GM18868 (cell line): ENCODE results near the gene MEP1A.
"Not testable (repeated sequence)": the region's sequence is repeated elsewhere in the genome, so short reads cannot be mapped to it uniquely, and the experiment has no call there.

Experiments used
- ATAC-seq: cut with Tn5 transposase; IDR thresholded peaks from one replicate; pipeline ENCODE4 v1.9.1; 2021; ENCODE audit warnings: mild to moderate bottlenecking, moderate library complexity; ENCODE audit not compliant: unreplicated experiment

Gene MEP1A, protein sequence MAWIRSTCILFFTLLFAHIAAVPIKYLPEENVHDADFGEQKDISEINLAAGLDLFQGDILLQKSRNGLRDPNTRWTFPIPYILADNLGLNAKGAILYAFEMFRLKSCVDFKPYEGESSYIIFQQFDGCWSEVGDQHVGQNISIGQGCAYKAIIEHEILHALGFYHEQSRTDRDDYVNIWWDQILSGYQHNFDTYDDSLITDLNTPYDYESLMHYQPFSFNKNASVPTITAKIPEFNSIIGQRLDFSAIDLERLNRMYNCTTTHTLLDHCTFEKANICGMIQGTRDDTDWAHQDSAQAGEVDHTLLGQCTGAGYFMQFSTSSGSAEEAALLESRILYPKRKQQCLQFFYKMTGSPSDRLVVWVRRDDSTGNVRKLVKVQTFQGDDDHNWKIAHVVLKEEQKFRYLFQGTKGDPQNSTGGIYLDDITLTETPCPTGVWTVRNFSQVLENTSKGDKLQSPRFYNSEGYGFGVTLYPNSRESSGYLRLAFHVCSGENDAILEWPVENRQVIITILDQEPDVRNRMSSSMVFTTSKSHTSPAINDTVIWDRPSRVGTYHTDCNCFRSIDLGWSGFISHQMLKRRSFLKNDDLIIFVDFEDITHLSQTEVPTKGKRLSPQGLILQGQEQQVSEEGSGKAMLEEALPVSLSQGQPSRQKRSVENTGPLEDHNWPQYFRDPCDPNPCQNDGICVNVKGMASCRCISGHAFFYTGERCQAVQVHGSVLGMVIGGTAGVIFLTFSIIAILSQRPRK

DNA sequence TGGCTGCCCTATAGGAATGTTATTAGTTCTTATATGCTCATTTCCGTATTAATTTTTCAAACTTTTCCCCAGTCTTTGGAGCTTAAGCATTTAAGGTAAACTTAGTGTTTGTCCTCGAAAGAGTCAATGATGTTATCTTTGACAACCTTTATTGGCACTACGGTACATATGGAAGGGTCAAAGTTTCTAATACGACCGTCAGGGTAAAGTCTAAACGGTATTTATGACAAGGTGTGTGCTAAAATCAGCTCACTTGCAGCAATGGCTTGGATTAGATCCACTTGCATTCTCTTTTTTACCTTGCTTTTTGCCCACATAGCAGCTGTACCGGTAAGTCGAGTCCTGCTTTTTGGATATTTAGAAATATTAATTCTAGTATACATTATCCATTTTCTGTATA, at the start of gene MEP1A:
Gene MEP1A (plus strand): TSS at position 252 of the 400 bp plus-strand sequence. CDS start 10 bp downstream, at position 262.
- ATAC-seq = no peak

DNA sequence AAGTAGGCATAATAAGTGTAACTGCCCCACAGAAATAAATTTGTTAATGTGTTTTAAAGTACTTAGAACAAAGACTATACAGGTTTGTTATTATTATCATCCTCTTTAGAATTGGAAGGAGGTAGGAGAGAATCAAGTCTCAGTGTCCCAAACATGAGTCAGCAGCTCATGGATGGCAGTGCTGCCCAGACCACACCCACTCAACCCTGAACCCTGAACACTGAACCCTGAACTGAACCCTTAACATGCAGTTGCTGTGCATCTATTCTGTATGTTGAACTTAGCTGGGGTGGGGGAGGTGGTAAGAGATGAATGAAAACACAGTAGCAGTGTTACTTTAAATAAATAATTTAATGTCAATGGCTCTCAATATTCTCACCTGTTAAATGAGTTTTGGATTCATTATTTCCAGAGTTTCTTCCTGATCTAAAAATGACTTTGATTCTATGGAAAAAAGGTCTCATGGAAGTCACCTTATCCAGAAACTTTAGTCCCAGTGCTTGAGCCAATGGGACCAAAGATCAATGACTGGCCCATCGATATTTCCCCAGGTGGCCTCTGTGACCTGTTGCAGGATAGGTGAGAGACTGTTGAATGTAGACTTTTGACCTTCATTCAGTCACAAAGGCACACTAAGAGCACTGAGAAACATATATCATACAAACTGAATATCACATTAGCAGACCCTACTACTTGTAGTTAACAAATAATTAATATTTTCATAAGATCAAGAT, 49.6 kb upstream of the MEP1A start:
- ATAC-seq = no peak

DNA sequence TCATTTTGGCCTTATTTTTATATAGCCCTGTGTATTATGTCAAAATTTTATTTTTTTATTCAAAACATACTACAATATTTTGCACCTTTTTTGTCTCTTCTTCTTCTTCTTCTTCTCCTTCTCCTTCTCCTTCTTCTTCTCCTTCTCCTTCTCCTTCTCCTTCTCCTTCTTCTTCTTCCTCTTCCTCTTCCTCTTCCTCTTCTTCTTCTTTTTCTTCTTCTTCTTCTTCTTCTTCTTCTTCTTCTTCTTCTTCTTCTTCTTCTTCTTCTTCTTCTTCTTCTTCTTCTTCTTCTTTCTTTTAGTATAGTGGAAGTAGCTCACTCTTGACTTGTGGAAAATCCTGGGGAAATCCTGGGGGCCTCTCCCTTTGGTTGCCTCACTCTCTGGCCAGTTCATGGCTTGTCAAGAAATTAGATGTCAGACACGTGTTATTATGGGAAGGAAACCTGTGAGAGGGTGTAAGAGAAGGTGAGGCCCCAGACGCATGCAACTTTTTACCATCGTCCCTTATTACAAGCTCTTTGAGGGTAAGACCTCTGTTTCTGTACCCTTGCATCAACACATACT, 48.9 kb upstream of the MEP1A start:
- ATAC-seq = not testable (repeated sequence)

DNA sequence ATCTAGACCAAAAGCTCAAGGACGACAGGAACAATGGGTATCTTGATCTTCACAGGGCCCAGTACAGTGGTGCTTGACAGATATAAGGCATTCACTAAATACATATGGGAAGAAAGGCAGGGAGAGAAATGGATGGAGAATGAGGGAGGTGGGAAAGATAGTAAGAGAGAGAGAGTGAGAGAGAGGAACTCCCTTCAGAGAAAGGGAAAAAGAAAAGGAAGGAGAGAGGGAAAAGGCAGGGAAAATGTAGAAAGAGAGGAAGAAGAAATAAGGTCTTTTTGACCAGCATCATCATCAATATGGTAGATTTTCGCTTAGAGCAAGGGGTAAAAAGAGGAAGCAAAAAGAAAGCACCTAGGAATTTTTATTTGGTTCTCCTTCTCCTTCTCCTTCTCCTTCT, 47.2 kb upstream of the MEP1A start:
- ATAC-seq = no peak

DNA sequence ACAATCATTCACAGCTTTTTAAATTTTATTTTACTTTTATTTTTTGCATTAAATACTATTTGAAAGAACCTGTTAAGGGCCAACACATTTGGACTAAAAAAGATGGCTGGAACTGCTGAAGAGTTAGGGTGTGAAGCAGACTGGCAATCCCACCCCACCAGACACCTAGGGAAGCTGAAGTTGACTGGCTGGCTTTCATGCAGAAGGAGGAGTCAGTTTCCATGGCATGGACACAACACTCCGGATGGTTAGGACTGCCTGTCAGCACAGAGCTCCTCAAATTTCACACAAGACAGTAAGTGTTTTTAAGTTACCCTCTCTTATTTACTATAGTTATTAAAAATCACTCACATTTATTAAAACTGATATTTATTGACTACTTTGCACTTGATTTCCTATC, 46.5 kb upstream of the MEP1A start, which contains the start of gene ANKRD66:
Gene ANKRD66 (plus strand): TSS at position 238 of the 400 bp plus-strand sequence. CDS start 5,016 bp downstream, outside the sequence.
- ATAC-seq = no peak

DNA sequence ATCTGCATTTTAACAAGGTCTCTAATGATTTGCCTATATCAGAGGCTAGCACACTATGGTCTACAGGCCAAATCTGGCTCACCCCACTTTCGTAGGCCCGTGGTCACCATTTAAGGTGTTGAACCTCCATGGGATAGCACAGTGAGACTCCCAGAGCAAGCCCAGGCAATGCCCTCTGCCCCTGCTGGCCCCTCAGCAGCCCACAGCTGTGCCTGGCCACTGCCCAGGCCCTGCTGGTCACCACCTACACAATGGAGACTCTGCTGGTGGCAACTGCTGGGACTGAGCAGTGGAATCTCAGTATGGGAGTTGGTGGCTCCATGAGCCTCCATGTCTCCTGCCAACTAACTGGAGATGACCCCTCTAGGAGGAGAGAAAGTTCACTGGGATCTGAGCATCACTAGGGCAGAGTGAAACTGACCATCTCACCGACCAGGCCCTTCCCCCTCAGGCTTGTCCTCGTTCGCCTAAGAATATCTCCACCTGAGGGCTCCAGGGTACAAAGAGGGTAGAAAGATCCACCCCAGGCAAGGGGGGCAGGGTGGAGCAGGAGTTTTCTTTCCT, 44.2 kb upstream of the MEP1A start:
- ATAC-seq = no peak

DNA sequence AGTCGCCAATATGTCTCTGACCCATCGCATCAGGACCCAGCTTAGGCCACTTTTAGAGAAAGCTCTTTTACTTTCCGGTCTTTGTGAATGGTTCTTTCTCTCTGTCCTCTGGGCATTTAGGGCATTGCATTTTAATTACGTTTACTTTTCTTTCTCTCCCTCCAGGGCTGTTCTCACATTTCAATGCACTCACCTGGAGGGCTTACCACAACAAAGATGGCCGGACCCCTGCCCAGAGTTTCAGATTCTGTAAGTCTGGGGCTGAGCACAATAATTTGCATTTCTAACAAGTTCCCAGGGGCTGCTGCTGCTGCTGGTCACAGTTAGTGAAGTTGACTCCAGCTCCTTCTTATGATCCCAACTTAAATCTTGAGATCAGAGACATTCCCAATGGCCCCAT, 43.5 kb upstream of the MEP1A start:
- ATAC-seq = no peak

DNA sequence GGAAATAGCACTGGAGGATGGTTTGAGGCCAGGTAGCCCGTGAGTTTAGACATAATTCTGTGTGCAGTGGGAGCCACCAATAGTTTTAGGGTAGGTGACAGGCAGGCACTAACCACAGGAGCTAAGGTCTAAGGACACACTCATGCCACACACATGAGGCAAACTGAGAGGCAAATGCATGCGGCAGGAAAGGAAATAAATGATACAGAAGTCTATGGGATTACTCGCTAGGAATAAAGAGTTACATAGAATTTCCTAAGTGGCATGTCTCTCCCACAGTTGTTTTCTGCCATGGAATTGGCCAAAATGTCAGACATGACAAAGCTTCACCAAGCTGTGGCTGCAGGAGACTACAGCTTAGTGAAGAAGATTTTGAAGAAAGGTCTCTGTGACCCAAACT, 41.5 kb upstream of the MEP1A start:
- ATAC-seq = no peak

DNA sequence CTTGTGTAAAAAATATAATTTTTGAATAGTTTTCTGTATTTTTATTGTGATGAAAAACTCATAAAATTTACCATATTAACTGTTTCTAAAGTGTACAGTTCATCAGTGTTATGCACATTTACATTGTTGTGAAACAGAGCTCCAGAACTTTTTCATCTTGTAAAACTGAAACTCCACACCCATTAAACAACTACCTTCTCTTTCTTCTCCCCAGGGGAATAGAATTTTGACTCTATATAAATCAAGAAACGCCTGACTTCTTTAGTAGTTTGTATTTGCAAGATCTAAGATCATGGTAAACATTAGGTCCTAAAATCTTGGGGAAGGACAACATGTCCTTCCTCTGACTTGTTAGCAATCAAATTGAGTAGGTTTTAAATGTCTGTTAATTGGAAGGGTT, 37.3 kb upstream of the MEP1A start:
- no peak for ATAC-seq

DNA sequence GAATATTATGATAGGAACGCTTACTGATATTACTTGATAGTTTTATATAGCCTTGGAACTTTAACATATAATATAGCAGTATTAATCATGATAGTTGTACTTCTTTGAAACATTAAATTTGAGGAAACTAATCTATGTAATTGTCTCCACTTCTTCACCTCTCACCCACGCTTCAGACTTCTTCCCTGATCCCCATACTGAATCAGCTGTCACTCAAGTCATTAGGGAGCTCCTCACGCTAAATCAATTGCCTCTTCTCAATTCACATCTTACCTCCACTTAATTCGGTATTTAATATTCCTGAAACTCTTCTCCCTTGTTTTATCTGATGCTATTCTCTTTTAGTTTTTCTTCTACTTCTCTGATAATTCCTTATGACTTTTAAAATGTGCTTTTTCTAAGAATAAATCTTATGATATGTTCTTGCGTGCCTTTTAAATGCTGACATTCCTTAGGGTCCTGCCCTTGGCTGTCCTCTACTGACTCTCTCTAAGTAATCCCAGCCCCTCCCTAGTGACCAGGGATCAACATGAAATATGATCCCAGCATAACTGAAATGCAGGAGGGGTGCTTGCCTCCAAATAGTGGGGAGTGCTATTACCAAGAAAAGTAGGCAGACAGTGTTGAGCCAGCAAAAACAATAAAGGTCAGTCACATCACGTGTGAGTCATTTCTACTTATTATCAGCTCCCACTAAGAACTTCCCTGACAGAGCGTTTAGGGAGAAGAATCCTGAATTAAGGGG, 36.5 kb upstream of the MEP1A start:
- ATAC-seq = no peak

DNA sequence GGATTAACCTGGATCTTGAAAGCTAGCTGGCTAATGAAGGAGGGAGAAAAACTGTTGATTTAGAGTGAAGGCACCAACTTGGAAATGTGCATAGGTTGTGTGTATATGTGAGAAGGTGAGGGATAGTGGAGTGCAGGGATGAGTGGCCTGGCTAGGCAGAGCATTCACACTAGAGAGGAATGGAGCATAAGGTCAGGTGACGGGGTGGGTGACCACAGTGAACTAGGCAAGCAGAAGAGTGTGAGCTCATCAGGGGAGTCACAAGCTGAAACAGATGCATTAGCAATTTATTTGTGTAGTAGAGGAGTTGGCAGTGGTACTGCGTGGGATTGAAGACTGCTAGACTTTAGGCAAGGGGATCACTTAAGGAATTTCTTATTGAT, 36.0 kb upstream of the MEP1A start:
- ATAC-seq = no peak

DNA sequence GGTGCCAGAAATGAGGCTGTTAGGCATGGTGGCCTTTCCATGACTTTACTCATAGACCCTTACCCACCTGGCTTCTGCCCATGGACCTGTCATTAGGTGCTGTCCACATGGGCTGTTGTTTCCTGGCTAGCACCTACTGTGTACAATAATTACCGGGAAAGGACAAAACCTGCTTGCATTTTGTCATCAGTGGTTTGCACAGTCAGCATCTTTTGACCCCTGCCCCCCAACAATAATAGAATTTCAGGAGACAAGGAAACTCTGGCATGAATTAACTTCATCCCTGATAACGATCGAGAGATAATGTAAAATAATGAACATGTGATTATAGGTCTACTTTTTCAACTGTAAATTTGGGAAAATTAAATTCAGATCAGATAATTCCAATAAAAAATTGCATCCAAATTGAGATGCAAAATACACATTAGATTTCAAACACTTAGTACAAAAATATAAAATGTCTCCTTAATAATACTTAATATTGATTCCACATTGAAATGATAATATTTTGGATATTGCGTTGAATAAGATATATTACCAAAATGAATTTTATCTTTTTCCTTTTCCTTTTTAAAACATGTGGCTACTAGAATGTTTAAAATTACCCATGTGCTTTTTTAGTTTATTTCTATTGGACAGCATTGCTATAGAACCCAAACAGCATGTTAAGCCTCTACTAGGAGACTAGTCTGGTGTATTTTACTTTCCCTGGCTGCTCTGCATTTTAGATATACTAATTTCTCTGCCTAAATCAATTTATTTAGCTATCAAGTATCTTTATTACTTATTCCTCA, 34.0 kb upstream of the MEP1A start:
- no peak for ATAC-seq

DNA sequence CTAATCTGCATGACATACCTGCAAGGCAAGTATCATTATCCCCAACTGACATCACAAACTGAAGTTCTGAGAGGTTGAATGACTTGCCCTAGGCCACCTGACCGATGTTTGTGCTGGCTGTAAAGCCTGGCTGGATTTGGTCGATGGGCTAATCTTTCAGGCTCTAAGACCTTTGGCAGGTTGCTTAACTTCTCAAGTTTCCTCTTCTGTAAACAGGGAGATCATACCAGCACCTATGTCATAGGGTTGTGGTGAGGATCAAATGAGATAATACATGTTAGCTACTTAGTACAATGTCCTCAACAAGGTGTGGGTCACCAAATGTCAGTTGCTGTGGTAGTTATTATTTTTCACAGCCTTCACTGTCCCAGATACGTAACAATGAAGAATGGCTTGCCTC, 32.3 kb upstream of the MEP1A start:
- no peak for ATAC-seq

DNA sequence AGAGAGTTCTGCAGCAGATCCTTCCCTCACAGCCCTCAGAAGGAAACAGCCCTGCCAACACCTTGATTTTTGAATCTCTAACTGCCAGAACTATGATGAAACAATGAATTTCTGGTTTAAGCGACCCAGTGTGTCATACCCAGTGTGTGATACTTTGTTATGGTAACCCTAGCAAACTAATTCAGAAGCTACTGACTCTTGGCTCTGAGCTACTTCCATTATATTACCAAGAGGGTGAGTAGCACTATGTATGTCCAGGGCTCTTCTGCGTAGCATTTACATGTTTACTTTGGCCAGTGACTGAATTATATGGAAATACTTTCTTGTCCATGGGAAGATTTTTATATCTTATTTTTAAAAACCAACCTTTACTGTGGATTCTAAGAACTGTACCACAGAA, 29.7 kb upstream of the MEP1A start:
- no peak for ATAC-seq

DNA sequence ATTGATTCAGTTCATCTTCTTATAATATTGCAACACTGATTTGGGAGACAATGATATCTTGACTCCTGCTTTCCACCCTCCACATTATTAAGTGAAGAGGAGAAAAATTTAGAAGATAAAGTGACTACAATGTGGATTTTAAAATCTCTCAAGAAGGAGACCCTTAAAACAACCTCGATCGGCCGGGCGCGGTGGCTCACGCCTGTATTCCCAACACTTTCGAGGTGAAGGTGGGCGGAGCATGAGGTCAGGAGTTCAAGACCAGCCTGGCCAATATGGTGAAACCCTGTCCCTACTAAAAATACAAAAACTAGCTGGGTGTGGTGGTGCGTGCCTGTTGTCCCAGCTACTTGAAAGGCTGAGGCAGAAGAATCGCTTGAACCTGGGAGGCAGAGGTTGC, 28.9 kb upstream of the MEP1A start:
- ATAC-seq = not testable (repeated sequence)

DNA sequence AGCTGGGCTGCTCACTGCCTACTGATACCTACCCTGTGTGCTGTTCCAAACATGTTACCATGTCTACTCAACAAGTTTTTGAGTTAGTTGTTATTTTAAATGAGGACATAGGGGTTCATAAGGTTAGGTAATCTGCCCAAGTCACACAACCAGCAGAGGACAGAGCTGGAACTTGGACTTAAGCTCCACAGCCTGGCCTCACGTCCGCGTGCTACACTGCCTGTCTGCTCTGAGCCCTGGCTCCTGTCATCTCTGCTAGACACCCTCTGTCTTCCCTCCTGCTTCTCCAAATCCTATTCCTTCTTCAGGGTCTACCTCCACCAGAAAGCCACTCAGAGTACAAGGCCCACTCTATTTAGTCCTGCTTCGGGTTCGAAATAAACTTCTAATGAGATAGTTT, 28.2 kb upstream of the MEP1A start:
- no peak for ATAC-seq

DNA sequence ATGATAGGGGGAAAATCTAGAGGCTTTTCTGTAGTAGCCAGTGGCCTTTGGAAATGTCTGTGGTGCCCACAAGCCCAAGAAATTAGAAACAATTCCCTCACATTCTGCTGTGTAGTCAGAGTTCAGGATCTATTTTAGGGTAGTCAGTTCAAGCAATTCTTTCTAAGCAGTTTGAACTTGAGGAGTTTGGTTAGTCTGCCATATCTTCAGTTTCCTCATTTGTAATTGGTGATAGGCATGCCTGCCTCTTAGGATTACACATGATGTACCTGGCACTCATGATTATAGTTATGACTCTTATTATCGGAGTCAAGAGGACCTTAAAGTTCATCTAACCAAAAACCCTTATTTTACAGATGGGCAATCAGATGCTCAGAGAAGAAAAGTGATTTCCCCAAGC, 21.2 kb upstream of the MEP1A start:
- no peak for ATAC-seq

DNA sequence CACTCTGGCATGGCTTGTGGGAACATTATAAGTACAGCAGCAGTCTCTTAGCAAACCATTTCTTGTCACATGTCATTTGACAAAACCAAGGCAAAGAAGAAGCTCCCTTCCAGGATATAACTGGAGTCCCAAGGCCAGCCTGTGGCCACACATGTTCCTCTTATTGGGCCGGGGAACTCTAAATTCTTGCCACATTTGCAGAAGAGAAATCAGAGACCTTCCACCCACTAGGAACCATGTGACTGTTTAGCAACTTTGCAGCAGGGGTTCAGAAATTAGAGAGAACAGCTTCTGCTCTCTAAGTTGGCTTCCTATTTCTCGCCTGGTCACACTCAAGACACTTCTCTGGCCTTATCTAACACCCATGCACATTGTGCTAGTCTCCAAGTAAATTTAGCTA, 20.4 kb upstream of the MEP1A start:
- peak; percentile 77 for ATAC-seq

DNA sequence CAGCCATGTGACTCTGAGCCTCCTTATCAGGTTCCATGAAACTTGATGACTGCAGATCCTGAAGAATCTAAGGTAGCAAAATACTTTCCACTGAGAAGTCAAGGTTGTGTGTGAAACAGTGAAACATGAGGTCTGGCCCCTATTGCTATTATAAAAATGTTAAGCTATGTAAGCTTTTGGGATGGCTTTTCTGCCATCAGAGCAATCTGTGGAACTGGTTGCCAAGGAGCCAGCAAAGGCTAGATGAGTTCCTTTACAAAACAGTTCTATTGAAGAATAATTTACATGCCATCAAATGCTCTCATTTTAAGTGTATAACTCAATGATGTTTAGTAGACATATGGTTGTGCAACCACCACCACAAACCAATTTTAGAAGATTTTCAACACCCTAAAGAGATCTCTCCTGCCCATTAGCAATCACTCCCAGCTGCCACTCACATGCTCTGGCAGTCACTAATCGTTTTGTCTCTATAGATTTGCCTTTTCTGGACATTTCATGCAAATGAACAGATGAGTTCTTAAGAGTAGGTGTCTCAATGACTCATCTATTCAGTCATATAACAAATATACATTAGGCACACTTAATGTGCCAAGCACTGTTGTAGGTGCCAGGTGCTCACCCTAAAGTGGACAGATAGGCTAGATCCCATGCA, 19.9 kb upstream of the MEP1A start:
- ATAC-seq = peak; percentile 33
